Measurements from ENCODE around the gene MAN2C1. TPM values are rescaled to one million over a fixed set of nuclear protein-coding genes. Genes with fewer than 3 reads are reported as not detected.
A peak's percentile ranks its signal among the peaks of the same experiment; 100 is the strongest.
"Not testable (repeated sequence)": the region's sequence is repeated elsewhere in the genome, so short reads cannot be mapped to it uniquely, and the experiment has no call there.

Gene MAN2C1
- total RNA-seq, 2 donors from 2014 or later, result 213 to 295 TPM

- Mint-ChIP-seq H3K27me3 (no peaks in the 10 kb centered on the region), H3K4me3 (no peak overlapping the region), H3K4me1 (ENCODE audit: low read depth in 2 of 2) (peaks cover 0 to 5% of the 10 kb centered on the region in 2 donors), H3K27ac (no peak overlapping the region), H3K9me3 (no peaks in the 10 kb centered on the region), H3K36me3 (no peaks in the 10 kb centered on the region)
- ATAC-seq, result no peak
- DNase-seq (ENCODE audit: low spot score), result no peak
Observed at GRCh38 chr15:75357976-75358673, 10.3 kb downstream of the MAN2C1 start.

GRCh38 chr15:75356517-75356916, 11.9 kb downstream of the MAN2C1 start:
- no peak for ATAC-seq
- Mint-ChIP-seq H3K4me3 (no peak overlapping the region), H3K27ac (no peak overlapping the region), H3K9me3 (no peaks in the 10 kb centered on the region), H3K36me3 (no peaks in the 10 kb centered on the region), H3K4me1 (ENCODE audit: low read depth in 2 of 2) (peaks cover 0 to 5% of the 10 kb centered on the region in 2 donors), H3K27me3 (no peaks in the 10 kb centered on the region)
- DNase-seq (ENCODE audit: low spot score), result no peak

- no peak overlapping the region for H3K27ac Mint-ChIP-seq
- H3K4me3 Mint-ChIP-seq, result no peak overlapping the region
- no peaks in the 10 kb centered on the region for H3K36me3 Mint-ChIP-seq
- H3K9me3 Mint-ChIP-seq, result no peaks in the 10 kb centered on the region
- ATAC-seq (no peak), DNase-seq (ENCODE audit: low spot score) (no peak)
- H3K27me3 Mint-ChIP-seq, result no peaks in the 10 kb centered on the region
- peaks cover 2 to 8% of the 10 kb centered on the region in 2 donors for H3K4me1 Mint-ChIP-seq (ENCODE audit: low read depth in 2 of 2)
Observed at GRCh38 chr15:75356006-75356405, 12.4 kb downstream of the MAN2C1 start.

GRCh38 chr15:75355369-75355768, 13.0 kb downstream of the MAN2C1 start:
- Mint-ChIP-seq H3K9me3 (no peaks in the 10 kb centered on the region), H3K27ac (no peak overlapping the region), H3K4me3 (no peak overlapping the region), H3K36me3 (peaks cover under 1% of the 10 kb centered on the region), H3K4me1 (ENCODE audit: low read depth in 2 of 2) (peaks cover 9 to 10% of the 10 kb centered on the region in 2 donors), H3K27me3 (no peaks in the 10 kb centered on the region)
- ATAC-seq (no peak), DNase-seq (ENCODE audit: low spot score) (no peak)

GRCh38 chr15:75354454-75354853, 14.0 kb downstream of the MAN2C1 start:
- ATAC-seq, result no peak
- H3K27ac Mint-ChIP-seq, result no peak overlapping the region
- peaks cover 18% of the 10 kb centered on the region in 2 donors for H3K4me1 Mint-ChIP-seq (ENCODE audit: low read depth in 2 of 2)
- no peak for DNase-seq (ENCODE audit: low spot score)
- peaks cover 3% of the 10 kb centered on the region for H3K9me3 Mint-ChIP-seq
- peaks cover 9% of the 10 kb centered on the region for H3K36me3 Mint-ChIP-seq
- H3K27me3 Mint-ChIP-seq, result no peaks in the 10 kb centered on the region
- H3K4me3 Mint-ChIP-seq, result no peak overlapping the region

GRCh38 chr15:75353604-75354003, 14.8 kb downstream of the MAN2C1 start:
- H3K36me3 Mint-ChIP-seq, result peaks cover 9% of the 10 kb centered on the region

GRCh38 chr15:75352186-75353080, 16.0 kb downstream of the MAN2C1 start:
- H3K9me3 Mint-ChIP-seq, result peaks cover 3% of the 10 kb centered on the region
- peaks cover 19 to 21% of the 10 kb centered on the region in 2 donors for H3K4me1 Mint-ChIP-seq (ENCODE audit: low read depth in 2 of 2)
- no peaks in the 10 kb centered on the region for H3K27me3 Mint-ChIP-seq
- H3K27ac Mint-ChIP-seq, result peak overlapping the region in 1 of 2 donors; percentile 49
- no peak overlapping the region for H3K4me3 Mint-ChIP-seq
- H3K36me3 Mint-ChIP-seq, result peaks cover 9% of the 10 kb centered on the region
- ATAC-seq (no peak), DNase-seq (ENCODE audit: low spot score) (no peak)

More at GRCh38 chr15:75353604-75354003, 14.8 kb downstream of the MAN2C1 start:
- Mint-ChIP-seq H3K27me3 (no peaks in the 10 kb centered on the region), H3K4me3 (no peak overlapping the region), H3K4me1 (ENCODE audit: low read depth in 2 of 2) (peaks cover 18 to 19% of the 10 kb centered on the region in 2 donors), H3K9me3 (peaks cover 3% of the 10 kb centered on the region), H3K27ac (peak overlapping the region in 1 of 2 donors; percentile 49)
- ATAC-seq (no peak), DNase-seq (ENCODE audit: low spot score) (no peak)

- ATAC-seq, result no peak
- H3K27me3 Mint-ChIP-seq, result peaks cover 0 to 5% of the 10 kb centered on the region in 2 donors
- H3K36me3 Mint-ChIP-seq, result peaks cover 9% of the 10 kb centered on the region
- H3K9me3 Mint-ChIP-seq, result peaks cover 3% of the 10 kb centered on the region
- H3K4me1 Mint-ChIP-seq (ENCODE audit: low read depth in 2 of 2), result peaks cover 25 to 28% of the 10 kb centered on the region in 2 donors
- peak overlapping the region; percentile 77 for H3K4me3 Mint-ChIP-seq
- DNase-seq (ENCODE audit: low spot score), result no peak
- H3K27ac Mint-ChIP-seq, result peak overlapping the region; percentile 85 to 89
Observed at GRCh38 chr15:75350601-75351361, 17.6 kb downstream of the MAN2C1 start.

GRCh38 chr15:75349851-75350588, 18.4 kb downstream of the MAN2C1 start:
- Mint-ChIP-seq H3K9me3 (peaks cover 3% of the 10 kb centered on the region), H3K27ac (peak overlapping the region; percentile 85 to 89), H3K4me1 (ENCODE audit: low read depth in 2 of 2) (peaks cover 29 to 33% of the 10 kb centered on the region in 2 donors), H3K4me3 (peak overlapping the region; percentile 77), H3K27me3 (peaks cover 0 to 5% of the 10 kb centered on the region in 2 donors), H3K36me3 (peaks cover 9% of the 10 kb centered on the region)
- ATAC-seq (peak; percentile 91 to 97), DNase-seq (ENCODE audit: low spot score) (peak; percentile 94)

GRCh38 chr15:75349351-75349669, 19.1 kb downstream of the MAN2C1 start:
- not testable (repeated sequence) for H3K9me3 Mint-ChIP-seq; H3K36me3 Mint-ChIP-seq; DNase-seq (ENCODE audit: low spot score); H3K27me3 Mint-ChIP-seq; ATAC-seq
- Mint-ChIP-seq H3K4me1 (ENCODE audit: low read depth in 2 of 2) (peaks cover 29 to 33% of the 10 kb centered on the region in 2 donors), H3K4me3 (peak overlapping the region; percentile 77), H3K27ac (peak overlapping the region; percentile 85 to 89)

- H3K4me3 Mint-ChIP-seq, result peak overlapping the region; percentile 52
- H3K27me3 Mint-ChIP-seq, result peaks cover 0 to 5% of the 10 kb centered on the region in 2 donors
- peaks cover 3% of the 10 kb centered on the region for H3K9me3 Mint-ChIP-seq
- peaks cover 9% of the 10 kb centered on the region for H3K36me3 Mint-ChIP-seq
- peak overlapping the region; percentile 85 to 89 for H3K27ac Mint-ChIP-seq
- peaks cover 29 to 33% of the 10 kb centered on the region in 2 donors for H3K4me1 Mint-ChIP-seq (ENCODE audit: low read depth in 2 of 2)
- no peak for DNase-seq (ENCODE audit: low spot score)
- no peak for ATAC-seq
Observed at GRCh38 chr15:75348562-75349350, 19.7 kb downstream of the MAN2C1 start.

- peaks cover 9% of the 10 kb centered on the region for H3K36me3 Mint-ChIP-seq
- ATAC-seq (no peak), DNase-seq (ENCODE audit: low spot score) (no peak)
- peaks cover 0 to 5% of the 10 kb centered on the region in 2 donors for H3K27me3 Mint-ChIP-seq
- no peak overlapping the region for H3K27ac Mint-ChIP-seq
- H3K4me1 Mint-ChIP-seq (ENCODE audit: low read depth in 2 of 2), result peaks cover 29 to 33% of the 10 kb centered on the region in 2 donors
- H3K4me3 Mint-ChIP-seq, result peak overlapping the region; percentile 74
- peaks cover 3% of the 10 kb centered on the region for H3K9me3 Mint-ChIP-seq
Observed at GRCh38 chr15:75348034-75348561, 20.3 kb downstream of the MAN2C1 start.

All from natural killer cell treated with Interleukin-12 subunit alpha and Interleukin-12 subunit beta and Interleukin-15 and Interleukin-18, amount 100 ng/mL, for 72 hours (primary cell).